H9 (cell line): Measurements from ENCODE around the gene SYT9. TPM values are rescaled to one million over a fixed set of nuclear protein-coding genes. Genes with fewer than 3 reads are reported as not detected.

Experiments used
- DNase-seq: peaks from one replicate; pipeline ENCODE4 v3.0.0-alpha.2; 2017
- H2AFZ ChIP-seq: one replicate; pipeline ENCODE4 v1.6.1; 2013; ENCODE audit warnings: mild to moderate bottlenecking, low read length, control low read depth, moderate library complexity
- H2AK5ac ChIP-seq: 2 replicates; pipeline ENCODE4 v1.6.1; 2013; ENCODE audit warnings: low read length, control low read depth, mixed read lengths; ENCODE audit not compliant: insufficient read length
- H2BK120ac ChIP-seq: one replicate; pipeline ENCODE4 v1.6.1; 2013; ENCODE audit warnings: low read depth, mild to moderate bottlenecking, low read length, control low read depth, inconsistent platforms; ENCODE audit not compliant: poor library complexity, severe bottlenecking
- H2BK12ac ChIP-seq: 2 replicates; pipeline ENCODE4 v1.6.1; 2013; ENCODE audit warnings: low read length, control low read depth, mixed read lengths, low read depth; ENCODE audit not compliant: insufficient read length
- H2BK15ac ChIP-seq: 2 replicates; pipeline ENCODE4 v1.6.1; 2013; ENCODE audit warnings: low read depth, low read length, control low read depth
- H2BK20ac ChIP-seq: one replicate; pipeline ENCODE4 v1.6.1; 2013; ENCODE audit warnings: low read depth, mild to moderate bottlenecking, low read length, control low read depth, inconsistent platforms; ENCODE audit not compliant: poor library complexity, severe bottlenecking
- H2BK5ac ChIP-seq: 2 replicates; pipeline ENCODE4 v1.6.1; 2013; ENCODE audit warnings: low read length, control low read depth, mixed read lengths; ENCODE audit not compliant: insufficient read length
- H3K14ac ChIP-seq: 2 replicates; pipeline ENCODE4 v1.6.1; 2013; ENCODE audit warnings: low read length, control low read depth; ENCODE audit not compliant: insufficient read depth
- H3K18ac ChIP-seq: 2 replicates; pipeline ENCODE4 v1.6.1; 2013; ENCODE audit warnings: low read depth, mild to moderate bottlenecking, mixed read lengths, low read length, control low read depth; ENCODE audit not compliant: insufficient read length
- H3K23ac ChIP-seq: 2 replicates; pipeline ENCODE4 v1.6.1; 2013; ENCODE audit warnings: low read length, control low read depth, mixed read lengths, low read depth; ENCODE audit not compliant: insufficient read length
- H3K23me2 ChIP-seq: 2 replicates; pipeline ENCODE4 v1.6.1; 2013; ENCODE audit warnings: low read depth, mild to moderate bottlenecking, mixed read lengths, low read length, control low read depth; ENCODE audit not compliant: insufficient read length, poor library complexity, severe bottlenecking
- H3K27ac ChIP-seq: 2 replicates; pipeline ENCODE4 v1.5.1; 2013; ENCODE audit warnings: low read length, control low read depth, mixed read lengths, low read depth; ENCODE audit not compliant: insufficient read length
- H3K27me3 ChIP-seq: 2 replicates; pipeline ENCODE4 v1.6.1; 2013; ENCODE audit warnings: low read length, control low read depth, inconsistent platforms; ENCODE audit not compliant: insufficient read depth
- H3K4ac ChIP-seq: 2 replicates; pipeline ENCODE4 v1.6.1; 2013; ENCODE audit warnings: low read depth, mild to moderate bottlenecking, control low read depth, inconsistent platforms, low read length, moderate library complexity
- H3K4me1 ChIP-seq: 2 replicates; pipeline ENCODE4 v1.6.1; 2013; ENCODE audit warnings: low read length, control low read depth, inconsistent platforms; ENCODE audit not compliant: insufficient read depth
- H3K4me2 ChIP-seq: 2 replicates; pipeline ENCODE4 v1.6.1; 2013; ENCODE audit warnings: low read length, control low read depth, mixed read lengths; ENCODE audit not compliant: insufficient read length, insufficient read depth
- H3K56ac ChIP-seq: 2 replicates; pipeline ENCODE4 v1.6.1; 2013; ENCODE audit warnings: low read depth, mild to moderate bottlenecking, mixed read lengths, low read length, control low read depth; ENCODE audit not compliant: insufficient read length
- H3K79me1 ChIP-seq: 2 replicates; pipeline ENCODE4 v1.6.1; 2013; ENCODE audit warnings: low read depth, mild to moderate bottlenecking, moderate library complexity, low read length, control low read depth, inconsistent platforms; ENCODE audit not compliant: insufficient read depth, poor library complexity, severe bottlenecking
- H3K79me2 ChIP-seq: 2 replicates; pipeline ENCODE4 v1.6.1; 2013; ENCODE audit warnings: low read length, control low read depth, inconsistent platforms; ENCODE audit not compliant: insufficient read depth
- H3K9ac ChIP-seq: 2 replicates; pipeline ENCODE4 v1.6.1; 2013; ENCODE audit warnings: low read length, control low read depth, mixed read lengths; ENCODE audit not compliant: insufficient read length; ENCODE audit errors: extremely low read depth
- H3K9me3 ChIP-seq: one replicate; pipeline ENCODE4 v1.6.1; 2013; ENCODE audit warnings: low read depth, low read length, inconsistent platforms; ENCODE audit not compliant: control insufficient read depth
- H3T11ph ChIP-seq: one replicate; pipeline ENCODE4 v1.6.1; 2013; ENCODE audit warnings: mild to moderate bottlenecking, low read length, control low read depth, inconsistent platforms
- H4K20me1 ChIP-seq: one replicate; pipeline ENCODE4 v1.6.1; 2013; ENCODE audit not compliant: control insufficient read depth, insufficient read length, insufficient read depth
- H4K5ac ChIP-seq: 2 replicates; pipeline ENCODE4 v1.6.1; 2013; ENCODE audit warnings: low read depth, mild to moderate bottlenecking, mixed read lengths, low read length, control low read depth; ENCODE audit not compliant: insufficient read length
- H4K8ac ChIP-seq: replicated peaks from 2 replicates; pipeline ENCODE4 v1.6.1; 2013; ENCODE audit warnings: low read length, control low read depth, mixed read lengths, low read depth; ENCODE audit not compliant: insufficient read length
- H4K91ac ChIP-seq: 2 replicates; pipeline ENCODE4 v1.6.1; 2013; ENCODE audit warnings: low read depth, mild to moderate bottlenecking, moderate library complexity, mixed read lengths, low read length, control low read depth; ENCODE audit not compliant: insufficient read length
- H3K27ac Mint-ChIP-seq, 3 experiments: 2 replicates in 2 of 3; 3 replicates in 1 of 3; pipeline ENCODE4 v1.8.0; 2020 to 2021; ENCODE audit warnings: mixed read lengths in 3 of 3, mild to moderate bottlenecking in 1 of 3, moderate library complexity in 1 of 3
- H3K27me3 Mint-ChIP-seq: 2 replicates; pipeline ENCODE4 v1.8.0; 2021; ENCODE audit warnings: low read depth, mild to moderate bottlenecking, moderate library complexity, mixed read lengths
- H3K36me3 Mint-ChIP-seq, 3 experiments: 2 replicates in 2 of 3; 3 replicates in 1 of 3; pipeline ENCODE4 v1.8.0; 2020 to 2021; ENCODE audit warnings: low read depth in 3 of 3, mixed read lengths in 3 of 3; ENCODE audit not compliant: insufficient read depth in 1 of 3
- H3K4me1 Mint-ChIP-seq, 2 experiments: 2 replicates each; pipeline ENCODE4 v1.8.0; 2020; ENCODE audit warnings: mixed read lengths in 2 of 2
- H3K4me3 Mint-ChIP-seq, 2 experiments: 2 replicates in 1 of 2; 3 replicates in 1 of 2; pipeline ENCODE4 v1.8.0; 2020 to 2021; ENCODE audit warnings: mild to moderate bottlenecking in 2 of 2, mixed read lengths in 2 of 2, moderate library complexity in 1 of 2
- H3K9me3 Mint-ChIP-seq, 2 experiments: 2 replicates in 1 of 2; 3 replicates in 1 of 2; pipeline ENCODE4 v1.8.0; 2020; ENCODE audit warnings: mild to moderate bottlenecking in 2 of 2, mixed read lengths in 2 of 2, moderate library complexity in 1 of 2
- CTCF ChIP-seq: fragments of 200-600 bp; sonication (generic); conservative IDR thresholded peaks from 3 replicates; pipeline ENCODE4 v1.8.0; 2021; ENCODE audit warnings: antibody characterized with exemption, mild to moderate bottlenecking
- WGBS: extraction: QIAGEN DNeasy Blood & Tissue Kit; methylation state at CpG from one replicate; pipeline ENCODE4 v1.1.7; 2013; ENCODE audit warnings: missing lambda C conversion rate, low lambda C conversion rate, mixed read lengths; ENCODE audit not compliant: insufficient read length; ENCODE audit errors: extremely low coverage; 5-methylcytosine and 5-hydroxymethylcytosine counted together
- total RNA-seq: library from RNA; stranded (reverse); gene quantifications from 2 replicates; pipeline ENCODE4 v1.2.1, GENCODE V29; 2021

The SYT9 gene
- total RNA-seq, 1 experiment from 2014 or later: 0.63 TPM

GRCh38 chr11:7444091-7444981 lies 192.6 kb downstream of the SYT9 start:
- DNase-seq: no peak
- H4K20me1 ChIP-seq: no peaks in the 10 kb centered on the region
- H3K4me1 ChIP-seq: no peaks in the 10 kb centered on the region
- H3K79me2 ChIP-seq: no peaks in the 10 kb centered on the region
- no peak overlapping the region for H3K4ac ChIP-seq
- no peak overlapping the region for H3K27ac ChIP-seq
- H2AFZ ChIP-seq: no peak overlapping the region
- no peak overlapping the region for H2BK5ac ChIP-seq
- H3K18ac ChIP-seq: no peak overlapping the region
- H3K14ac ChIP-seq: no peak overlapping the region
- peaks cover 21% of the 10 kb centered on the region for H3K27me3 Mint-ChIP-seq
- H3K27me3 ChIP-seq: no peaks in the 10 kb centered on the region
- H2BK12ac ChIP-seq: no peak overlapping the region
- H3K36me3 Mint-ChIP-seq: no peaks in the 10 kb centered on the region
- H2BK15ac ChIP-seq: no peak overlapping the region
- no peak overlapping the region for H2AK5ac ChIP-seq
- H3K27ac Mint-ChIP-seq: no peak overlapping the region
- H3K79me1 ChIP-seq: no peaks in the 10 kb centered on the region
- H4K5ac ChIP-seq: no peak overlapping the region
- H3K4me2 ChIP-seq: no peak overlapping the region
- H4K8ac ChIP-seq: no peak overlapping the region
- no peak overlapping the region for H2BK120ac ChIP-seq
- no peaks in the 10 kb centered on the region for H3K23me2 ChIP-seq
- no peak overlapping the region for H2BK20ac ChIP-seq
- H3K4me1 Mint-ChIP-seq: peaks cover 9 to 15% of the 10 kb centered on the region in 2 experiments
- H3K56ac ChIP-seq: no peak overlapping the region
- no CpG with 5 or more reads among the region's 6 CpGs for WGBS
- no peak for TF ChIP-seq CTCF
- no peaks in the 10 kb centered on the region for H3K9me3 ChIP-seq
- H3K23ac ChIP-seq: no peak overlapping the region
- H3K9ac ChIP-seq: no peak overlapping the region
- no peak overlapping the region for H3T11ph ChIP-seq
- H3K9me3 Mint-ChIP-seq: no peaks in the 10 kb centered on the region
- H4K91ac ChIP-seq: no peak overlapping the region
- no peak overlapping the region for H3K4me3 Mint-ChIP-seq
